GM23338 (cell line): Measurements from ENCODE around the gene UCMA. TPM values are rescaled to one million over a fixed set of nuclear protein-coding genes. Genes with fewer than 3 reads are reported as not detected.

Experiments
- ATAC-seq: fragments of 200-7000 bp; cut with Tn5 transposase; 3 replicates; pipeline ENCODE4 v1.9.1; 2020
- DNase-seq: peaks from one replicate; pipeline ENCODE4 v3.0.0-alpha.2; 2015; ENCODE audit warnings: low spot score
- H2AFZ ChIP-seq: fragments of 200-600 bp; sonication (generic); 2 replicates; pipeline ENCODE4 v1.8.0; 2016; ENCODE audit warnings: antibody characterized with exemption, mild to moderate bottlenecking, moderate library complexity
- H3F3A ChIP-seq: fragments of 200-600 bp; sonication (generic); replicated peaks from 2 replicates; pipeline ENCODE4 v1.8.0; 2017; ENCODE audit warnings: antibody characterized with exemption, mixed run types, low read depth
- H3K27ac ChIP-seq: fragments of 200-600 bp; sonication (generic); 2 replicates; pipeline ENCODE4 v1.6.1; 2016; ENCODE audit warnings: low read depth
- H3K27me3 ChIP-seq: fragments of 200-600 bp; sonication (generic); 2 replicates; pipeline ENCODE4 v1.8.0; 2016; ENCODE audit warnings: mild to moderate bottlenecking, mixed run types, moderate library complexity; ENCODE audit not compliant: insufficient read depth
- H3K36me3 ChIP-seq: fragments of 200-600 bp; sonication (generic); 2 replicates; pipeline ENCODE4 v1.8.0; 2016; ENCODE audit warnings: mild to moderate bottlenecking; ENCODE audit not compliant: insufficient read depth
- H3K4me1 ChIP-seq: fragments of 200-600 bp; sonication (generic); 2 replicates; pipeline ENCODE4 v1.8.0; 2016; ENCODE audit warnings: mild to moderate bottlenecking, moderate library complexity; ENCODE audit not compliant: insufficient read depth
- H3K4me2 ChIP-seq: fragments of 200-600 bp; sonication (generic); 2 replicates; pipeline ENCODE4 v1.7.1; 2017; ENCODE audit warnings: mixed run types
- H3K4me3 ChIP-seq: fragments of 200-600 bp; sonication (generic); 2 replicates; pipeline ENCODE4 v1.6.1; 2016; ENCODE audit warnings: mixed run types
- H3K79me2 ChIP-seq: fragments of 200-600 bp; sonication (generic); replicated peaks from 2 replicates; pipeline ENCODE4 v1.8.0; 2017; ENCODE audit warnings: mild to moderate bottlenecking; ENCODE audit not compliant: insufficient read depth
- H3K9me2 ChIP-seq: fragments of 200-600 bp; sonication (generic); 2 replicates; pipeline ENCODE4 v1.8.0; 2017; ENCODE audit not compliant: insufficient read depth
- H4K20me1 ChIP-seq: fragments of 200-600 bp; sonication (generic); replicated peaks from 2 replicates; pipeline ENCODE4 v1.8.0; 2017; ENCODE audit warnings: mild to moderate bottlenecking; ENCODE audit not compliant: insufficient read depth
- H3K27ac Mint-ChIP-seq: 2 replicates; pipeline ENCODE4 v1.8.0; 2020; ENCODE audit warnings: inconsistent platforms, mild to moderate bottlenecking, moderate library complexity, mixed read lengths
- H3K27me3 Mint-ChIP-seq: 3 replicates; pipeline ENCODE4 v1.8.0; 2022; ENCODE audit warnings: low read depth, mild to moderate bottlenecking, moderate library complexity, mixed read lengths, inconsistent platforms; ENCODE audit not compliant: insufficient read depth, poor library complexity
- H3K36me3 Mint-ChIP-seq: 3 replicates; pipeline ENCODE4 v1.8.0; 2021; ENCODE audit warnings: low read depth, mild to moderate bottlenecking, inconsistent platforms, moderate library complexity, mixed read lengths
- H3K4me1 Mint-ChIP-seq: 3 replicates; pipeline ENCODE4 v1.8.0; 2020; ENCODE audit warnings: mild to moderate bottlenecking, inconsistent platforms, mixed read lengths
- H3K4me3 Mint-ChIP-seq: 3 replicates; pipeline ENCODE4 v1.8.0; 2021; ENCODE audit warnings: moderate library complexity, mild to moderate bottlenecking, inconsistent platforms, mixed read lengths
- H3K9me3 Mint-ChIP-seq: 3 replicates; pipeline ENCODE4 v1.8.0; 2020; ENCODE audit warnings: moderate library complexity, mild to moderate bottlenecking, inconsistent platforms, mixed read lengths
- JUNB ChIP-seq: IDR thresholded peaks from one replicate; pipeline ENCODE4 v1.6.1; 2016; ENCODE audit warnings: antibody characterized with exemption; ENCODE audit not compliant: unreplicated experiment
- NANOG ChIP-seq: IDR thresholded peaks from 2 replicates; pipeline ENCODE4 v1.6.1; 2016; ENCODE audit warnings: antibody characterized with exemption, borderline replicate concordance
- POLR2AphosphoS5 ChIP-seq: IDR thresholded peaks from 2 replicates; pipeline ENCODE4 v1.6.1; 2016; ENCODE audit warnings: antibody characterized with exemption, low read depth
- STAT1 ChIP-seq: IDR thresholded peaks from one replicate; pipeline ENCODE4 v1.6.1; 2016; ENCODE audit warnings: antibody characterized with exemption; ENCODE audit not compliant: unreplicated experiment
- ZNF114 ChIP-seq: fragments of 250-450 bp; sonication (Bioruptor Pico); IDR thresholded peaks from 2 replicates; pipeline ENCODE4 v1.5.0; 2020; ENCODE audit warnings: mild to moderate bottlenecking, moderate library complexity
- ZNF462 ChIP-seq: fragments of 250-450 bp; sonication (Bioruptor Pico); IDR thresholded peaks from 2 replicates; pipeline ENCODE4 v1.5.0; 2020; ENCODE audit warnings: mild to moderate bottlenecking, moderate library complexity
- polyA plus RNA-seq: library from polyadenylated mRNA; unstranded; fragments of >200 nt; fragmentation: Nextera tagmentation; extraction: Ambion mirVana; gene quantifications from 2 replicates; pipeline ENCODE4 v1.2.1, GENCODE V29; 2016
- total RNA-seq: library from RNA; depleted of rRNA; stranded (reverse); fragments of >200 nt; shearing (Covaris generic); gene quantifications from 2 replicates; pipeline ENCODE4 v1.2.3, GENCODE V29; 2014
- TF ChIP-seq, protein P1 (sequence below): IDR thresholded peaks from one replicate; pipeline ENCODE4 v1.6.1; 2018; ENCODE audit warnings: antibody characterized with exemption; ENCODE audit not compliant: unreplicated experiment

The UCMA gene
- total and polyA plus RNA-seq, 2 experiments from 2014 or later: 12.7 to 16.7 TPM

GRCh38 chr10:13272164-13272571, 38.0 kb upstream of the UCMA start (continued):
- TF ChIP-seq ZNF462: no peak
- no peak for TF ChIP-seq NANOG
- no peak for TF ChIP-seq ZNF114 (CRISPR knock-in tag)
- TF ChIP-seq JUNB: no peak
- no peak for TF ChIP-seq POLR2AphosphoS5

DNA sequence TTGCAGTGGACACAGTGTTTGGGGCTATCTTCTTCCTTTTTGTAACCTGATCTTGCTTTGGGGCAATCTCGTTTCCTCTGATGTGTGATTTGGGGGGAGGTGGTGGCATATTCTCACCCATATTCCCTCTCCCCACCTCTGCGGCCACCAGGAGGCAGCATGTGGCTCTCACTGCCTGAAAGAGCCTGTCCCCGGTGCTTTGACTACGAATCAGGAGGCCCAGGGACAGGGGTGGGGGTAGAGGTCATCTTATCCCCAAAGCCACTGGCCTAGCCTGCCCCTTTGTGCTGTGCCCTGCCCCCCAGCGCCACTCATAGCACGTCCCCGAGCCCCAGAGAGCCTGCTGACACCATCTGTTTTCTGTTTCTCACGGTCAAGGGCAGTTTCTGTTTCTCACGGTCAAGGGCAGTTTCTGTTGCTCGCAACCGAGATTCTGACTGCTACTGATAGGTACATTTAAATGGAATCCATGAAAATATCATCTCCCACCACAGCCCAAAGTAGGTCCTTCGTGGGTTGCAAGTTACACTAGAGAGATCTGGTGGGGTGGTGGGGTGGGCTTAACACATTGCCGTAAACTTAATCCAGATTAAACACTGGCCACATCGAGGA, 37.5 kb upstream of the UCMA start:
- Histone ChIP-seq H3F3A (peaks cover 12% of the 10 kb centered on the region), H4K20me1 (no peaks in the 10 kb centered on the region), H3K4me2 (peak overlapping the region; percentile 40; the same call in 1 of the 2 replicates), H3K36me3 (no peaks in the 10 kb centered on the region), H3K27me3 (no peaks in the 10 kb centered on the region), H3K4me3 (no peak overlapping the region), H3K79me2 (no peaks in the 10 kb centered on the region), H3K9me2 (no peaks in the 10 kb centered on the region), H3K27ac (peak overlapping the region; percentile 81), H3K4me1 (peaks cover 30% of the 10 kb centered on the region), H2AFZ (peak overlapping the region; percentile 98)
- Mint-ChIP-seq H3K27ac (peak overlapping the region; percentile 47), H3K9me3 (no peaks in the 10 kb centered on the region), H3K4me3 (no peak overlapping the region), H3K27me3 (peaks cover 13% of the 10 kb centered on the region), H3K4me1 (peaks cover 34% of the 10 kb centered on the region), H3K36me3 (0 out of 3 replicates have a peak, but pooled peaks cover under 1% of the 10 kb centered on the region)
- DNase-seq (peak; percentile 91), ATAC-seq (peak; percentile 95)
- TF ChIP-seq STAT1 (no peak), POLR2AphosphoS5 (no peak), NANOG (no peak)
- TF ChIP-seq, protein P1, sequence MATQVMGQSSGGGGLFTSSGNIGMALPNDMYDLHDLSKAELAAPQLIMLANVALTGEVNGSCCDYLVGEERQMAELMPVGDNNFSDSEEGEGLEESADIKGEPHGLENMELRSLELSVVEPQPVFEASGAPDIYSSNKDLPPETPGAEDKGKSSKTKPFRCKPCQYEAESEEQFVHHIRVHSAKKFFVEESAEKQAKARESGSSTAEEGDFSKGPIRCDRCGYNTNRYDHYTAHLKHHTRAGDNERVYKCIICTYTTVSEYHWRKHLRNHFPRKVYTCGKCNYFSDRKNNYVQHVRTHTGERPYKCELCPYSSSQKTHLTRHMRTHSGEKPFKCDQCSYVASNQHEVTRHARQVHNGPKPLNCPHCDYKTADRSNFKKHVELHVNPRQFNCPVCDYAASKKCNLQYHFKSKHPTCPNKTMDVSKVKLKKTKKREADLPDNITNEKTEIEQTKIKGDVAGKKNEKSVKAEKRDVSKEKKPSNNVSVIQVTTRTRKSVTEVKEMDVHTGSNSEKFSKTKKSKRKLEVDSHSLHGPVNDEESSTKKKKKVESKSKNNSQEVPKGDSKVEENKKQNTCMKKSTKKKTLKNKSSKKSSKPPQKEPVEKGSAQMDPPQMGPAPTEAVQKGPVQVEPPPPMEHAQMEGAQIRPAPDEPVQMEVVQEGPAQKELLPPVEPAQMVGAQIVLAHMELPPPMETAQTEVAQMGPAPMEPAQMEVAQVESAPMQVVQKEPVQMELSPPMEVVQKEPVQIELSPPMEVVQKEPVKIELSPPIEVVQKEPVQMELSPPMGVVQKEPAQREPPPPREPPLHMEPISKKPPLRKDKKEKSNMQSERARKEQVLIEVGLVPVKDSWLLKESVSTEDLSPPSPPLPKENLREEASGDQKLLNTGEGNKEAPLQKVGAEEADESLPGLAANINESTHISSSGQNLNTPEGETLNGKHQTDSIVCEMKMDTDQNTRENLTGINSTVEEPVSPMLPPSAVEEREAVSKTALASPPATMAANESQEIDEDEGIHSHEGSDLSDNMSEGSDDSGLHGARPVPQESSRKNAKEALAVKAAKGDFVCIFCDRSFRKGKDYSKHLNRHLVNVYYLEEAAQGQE: no peak
